SK-N-SH treated with all-trans-retinoic acid at 6 μM for 48 hours (cell line): ENCODE results near the gene COL4A2.

Source experiments
- ATAC-seq: fragments of 200-7000 bp; cut with Tn5 transposase; 3 replicates; pipeline ENCODE4 v1.9.1; 2020; ENCODE audit warnings: mild to moderate bottlenecking, moderate library complexity
- ARNTL ChIP-seq: fragments of 450-650 bp; formaldehyde crosslinking; IDR thresholded peaks from 2 replicates; pipeline ENCODE4 v1.5.0; 2020; ENCODE audit warnings: low read depth, mild to moderate bottlenecking, moderate library complexity, borderline replicate concordance
- BACH2 ChIP-seq: fragments of 250-450 bp; sonication (Bioruptor Pico); IDR thresholded peaks from 2 replicates; pipeline ENCODE4 v1.9.0; 2021; ENCODE audit warnings: mild to moderate bottlenecking, borderline replicate concordance
- CREB5 ChIP-seq: fragments of 250-450 bp; sonication (Bioruptor Pico); IDR thresholded peaks from 2 replicates; pipeline ENCODE4 v1.5.1; 2020; ENCODE audit warnings: low read depth, mild to moderate bottlenecking, moderate library complexity
- CSDC2 ChIP-seq: fragments of 250-450 bp; sonication (Bioruptor Pico); IDR thresholded peaks from 2 replicates; pipeline ENCODE4 v1.5.0; 2020; ENCODE audit warnings: mild to moderate bottlenecking, moderate library complexity
- CSRNP3 ChIP-seq: fragments of 250-450 bp; sonication (Bioruptor Pico); IDR thresholded peaks from 2 replicates; pipeline ENCODE4 v1.5.1; 2021; ENCODE audit warnings: mild to moderate bottlenecking, moderate library complexity
- ESRRG ChIP-seq: fragments of 250-450 bp; sonication (Bioruptor Pico); IDR thresholded peaks from 2 replicates; pipeline ENCODE4 v1.6.1; 2021; ENCODE audit warnings: mild to moderate bottlenecking
- GLIS3 ChIP-seq: fragments of 250-450 bp; sonication (Bioruptor Pico); IDR thresholded peaks from 2 replicates; pipeline ENCODE4 v1.5.0; 2020; ENCODE audit warnings: mild to moderate bottlenecking, moderate library complexity
- OSR1 ChIP-seq: fragments of 250-450 bp; sonication (Bioruptor Pico); IDR thresholded peaks from 2 replicates; pipeline ENCODE4 v1.8.0; 2022; ENCODE audit warnings: moderate library complexity, mild to moderate bottlenecking, inconsistent platforms
- PATZ1 ChIP-seq: fragments of 250-450 bp; sonication (Bioruptor Pico); IDR thresholded peaks from 2 replicates; pipeline ENCODE4 v1.8.0; 2020; ENCODE audit warnings: mild to moderate bottlenecking, moderate library complexity, borderline replicate concordance
- POU6F1 ChIP-seq: fragments of 250-450 bp; sonication (Bioruptor Pico); IDR thresholded peaks from 2 replicates; pipeline ENCODE4 v1.8.0; 2021; ENCODE audit warnings: low read depth, mild to moderate bottlenecking, moderate library complexity, borderline replicate concordance
- PPARA ChIP-seq: fragments of 250-450 bp; sonication (Bioruptor Pico); IDR thresholded peaks from 2 replicates; pipeline ENCODE4 v1.5.0; 2020; ENCODE audit warnings: mild to moderate bottlenecking, borderline replicate concordance
- RARB ChIP-seq: fragments of 250-450 bp; sonication (Bioruptor Pico); IDR thresholded peaks from 2 replicates; pipeline ENCODE4 v1.8.0; 2021; ENCODE audit warnings: mild to moderate bottlenecking, moderate library complexity
- SNAI2 ChIP-seq: fragments of 250-450 bp; sonication (Bioruptor Pico); IDR thresholded peaks from 2 replicates; pipeline ENCODE4 v1.5.0; 2020; ENCODE audit warnings: mild to moderate bottlenecking, moderate library complexity
- TCF4 ChIP-seq: fragments of 250-450 bp; sonication (Bioruptor Pico); IDR thresholded peaks from 2 replicates; pipeline ENCODE4 v1.8.0; 2021; ENCODE audit warnings: mild to moderate bottlenecking, moderate library complexity, borderline replicate concordance
- TOX ChIP-seq: fragments of 250-450 bp; sonication (Bioruptor Pico); IDR thresholded peaks from 2 replicates; pipeline ENCODE4 v1.8.0; 2021; ENCODE audit warnings: mild to moderate bottlenecking, moderate library complexity, borderline replicate concordance
- TSHZ2 ChIP-seq: fragments of 250-450 bp; sonication (Bioruptor Pico); IDR thresholded peaks from 2 replicates; pipeline ENCODE4 v1.5.0; 2020; ENCODE audit warnings: mild to moderate bottlenecking, moderate library complexity
- ZC3H10 ChIP-seq: fragments of 250-450 bp; sonication (Bioruptor Pico); IDR thresholded peaks from 2 replicates; pipeline ENCODE4 v1.5.1; 2021; ENCODE audit warnings: mild to moderate bottlenecking, moderate library complexity
- ZNF565 ChIP-seq: fragments of 450-650 bp; formaldehyde crosslinking; conservative IDR thresholded peaks from 2 replicates; pipeline ENCODE4 v1.5.0; 2020; ENCODE audit warnings: low read depth, mild to moderate bottlenecking, moderate library complexity
- ZNF70 ChIP-seq: fragments of 450-650 bp; formaldehyde crosslinking; IDR thresholded peaks from 2 replicates; pipeline ENCODE4 v1.5.0; 2020; ENCODE audit warnings: mild to moderate bottlenecking, moderate library complexity
- ZNF8 ChIP-seq: fragments of 450-650 bp; formaldehyde crosslinking; IDR thresholded peaks from 2 replicates; pipeline ENCODE4 v1.5.0; 2020; ENCODE audit warnings: mild to moderate bottlenecking, moderate library complexity

Gene COL4A2

GRCh38 chr13:110548891-110549794 lies 242.1 kb downstream of the COL4A2 start:
- TF ChIP-seq PATZ1 (CRISPR knock-in tag) (no peak), TSHZ2 (CRISPR knock-in tag) (no peak), ARNTL (CRISPR knock-in tag) (no peak), SNAI2 (CRISPR knock-in tag) (no peak), OSR1 (CRISPR knock-in tag) (no peak), GLIS3 (CRISPR knock-in tag) (no peak), TOX (CRISPR knock-in tag) (no peak)
- no peak for ATAC-seq

GRCh38 chr13:110549795-110550160 lies 242.7 kb downstream of the COL4A2 start:
- TF ChIP-seq PATZ1 (CRISPR knock-in tag) (no peak), SNAI2 (CRISPR knock-in tag) (no peak), CSDC2 (CRISPR knock-in tag) (no peak), CREB5 (no peak), GLIS3 (CRISPR knock-in tag) (no peak), ARNTL (CRISPR knock-in tag) (no peak), OSR1 (CRISPR knock-in tag) (no peak), ZNF70 (CRISPR knock-in tag) (no peak), BACH2 (CRISPR knock-in tag) (no peak), PPARA (CRISPR knock-in tag) (no peak), RARB (no peak), ZNF565 (no peak), ESRRG (no peak), POU6F1 (CRISPR knock-in tag) (no peak)
- ATAC-seq: no peak

GRCh38 chr13:110551284-110551683 lies 244.2 kb downstream of the COL4A2 start:
- ATAC-seq: no peak

More at GRCh38 chr13:110551284-110551683, 244.2 kb downstream of the COL4A2 start:
- no peak for TF ChIP-seq CSRNP3
- TF ChIP-seq TOX (CRISPR knock-in tag): no peak
- no peak for TF ChIP-seq GLIS3 (CRISPR knock-in tag)
- TF ChIP-seq ZNF70 (CRISPR knock-in tag): no peak
- no peak for TF ChIP-seq ESRRG
- no peak for TF ChIP-seq BACH2 (CRISPR knock-in tag)
- no peak for TF ChIP-seq ZC3H10 (CRISPR knock-in tag)
- TF ChIP-seq RARB: no peak
- TF ChIP-seq ZNF8 (CRISPR knock-in tag): no peak
- TF ChIP-seq TCF4: no peak
